Stimulated activated naive CD4-positive, alpha-beta T cell (primary cell): ENCODE measurements around the gene GNAI1.
A peak's percentile ranks its signal among the peaks of the same experiment; 100 is the strongest.
"Not testable (repeated sequence)": the region's sequence is repeated elsewhere in the genome, so short reads cannot be mapped to it uniquely, and the experiment has no call there.

ENCODE experiments used
- DNase-seq, 6 experiments: peaks; one replicate each; lab custom pipeline; 2025; lab: John Stamatoyannopoulos, UW

Gene GNAI1

GRCh38 chr7:80132594-80132993 is 2.0 kb upstream of the GNAI1 start:
- DNase-seq, result no peak

GRCh38 chr7:80133361-80134114 is 1.1 kb upstream of the GNAI1 start:
- peak in 1 of 6 experiments; percentile 29 for DNase-seq

- no peak for DNase-seq
Observed at GRCh38 chr7:80134115-80134535, 506 bp upstream of the GNAI1 start.

GRCh38 chr7:80135309-80136104 is 876 bp downstream of the GNAI1 start:
- DNase-seq, result peak in 5 of 6 experiments; percentile 4 to 54 (median 41)

- no peak for DNase-seq
Observed at GRCh38 chr7:80136261-80137055, 1.8 kb downstream of the GNAI1 start.

GRCh38 chr7:80137410-80137809 is 2.8 kb downstream of the GNAI1 start:
- no peak for DNase-seq

GRCh38 chr7:80139236-80139635 is 4.6 kb downstream of the GNAI1 start:
- no peak for DNase-seq

- no peak for DNase-seq
Observed at GRCh38 chr7:80140388-80140787, 5.8 kb downstream of the GNAI1 start.

- no peak for DNase-seq
Observed at GRCh38 chr7:80141376-80141775, 6.7 kb downstream of the GNAI1 start.

- DNase-seq, result no peak
Observed at GRCh38 chr7:80142853-80143580, 8.4 kb downstream of the GNAI1 start.

GRCh38 chr7:80145780-80146422 is 11.3 kb downstream of the GNAI1 start:
- DNase-seq, result no peak

- DNase-seq, result no peak
Observed at GRCh38 chr7:80146545-80147182, 12.0 kb downstream of the GNAI1 start.

GRCh38 chr7:80147543-80148391 is 13.1 kb downstream of the GNAI1 start:
- no peak for DNase-seq

- DNase-seq, result no peak
Observed at GRCh38 chr7:80150611-80151273, 16.1 kb downstream of the GNAI1 start.

GRCh38 chr7:80151274-80151665 is 16.6 kb downstream of the GNAI1 start:
- peak in 3 of 6 experiments; percentile 28 to 51 (median 44) for DNase-seq

GRCh38 chr7:80153446-80153845 is 18.8 kb downstream of the GNAI1 start:
- DNase-seq, result no peak

GRCh38 chr7:80154656-80155333 is 20.2 kb downstream of the GNAI1 start:
- no peak for DNase-seq

GRCh38 chr7:80155374-80155773 is 20.7 kb downstream of the GNAI1 start:
- DNase-seq, result no peak

- not testable (repeated sequence) for DNase-seq
Observed at GRCh38 chr7:80157770-80158169, 23.1 kb downstream of the GNAI1 start.
